Tibial nerve (tissue), 4 donors: Measurements from ENCODE around the gene EVA1C.
"Not testable (repeated sequence)": the region's sequence is repeated elsewhere in the genome, so short reads cannot be mapped to it uniquely, and the experiment has no call there.

Source experiments
- CTCF ChIP-seq, 5 experiments: fragments of 200-600 bp in 3 of 5; fragments of 450-650 bp in 2 of 5; sonication (generic) in 3 of 5; IDR thresholded peaks; one replicate each; pipeline ENCODE4 v1.5.1; 2016 to 2019; ENCODE audit warnings: antibody characterized with exemption in 5 of 5, mild to moderate bottlenecking in 3 of 5, moderate library complexity in 2 of 5
- EP300 ChIP-seq, 2 donors: sonication (generic); formaldehyde crosslinking; IDR thresholded peaks; one replicate each; pipeline ENCODE4 v1.6.1; 2017; ENCODE audit warnings: antibody characterized with exemption in 2 of 2, mild to moderate bottlenecking in 1 of 2
- POLR2A ChIP-seq, 2 donors: fragments of 450-650 bp; IDR thresholded peaks; one replicate each; pipeline ENCODE4 v1.6.1; 2017; ENCODE audit warnings: antibody characterized with exemption in 2 of 2, mild to moderate bottlenecking in 2 of 2, moderate library complexity in 2 of 2

GRCh38 chr21:32508975-32509374, 96.5 kb downstream of the EVA1C start:
- TF ChIP-seq CTCF, POLR2A, EP300 (IDR thresholded peaks at IDR 0.05): not testable (repeated sequence)
